H1 (cell line): ENCODE results near the gene ANKRD11. TPM values are rescaled to one million over a fixed set of nuclear protein-coding genes. Genes with fewer than 3 reads are reported as not detected.

Experiments used
- CTCF ChIA-PET: fragments of 300-600 bp; sonication (Branson Sonifier 250); formaldehyde crosslinking; loops from one replicate; lab custom pipeline; 2021; ENCODE audit not compliant: partially characterized antibody; lab: Charles Lee
- POLR2A ChIA-PET: fragments of 300-600 bp; sonication (Branson Sonifier 250); formaldehyde crosslinking; loops from one replicate; lab custom pipeline; 2021; ENCODE audit warnings: inconsistent platforms; ENCODE audit not compliant: partially characterized antibody; lab: Charles Lee
- DNase-seq, 2 experiments: peaks; one replicate each; pipeline versions ENCODE4 v3.0.0 to v3.0.0-alpha.2; 2010 to 2022; ENCODE audit warnings: low spot score in 2 of 2, low read depth in 1 of 2, mixed read lengths in 1 of 2
- FAIRE-seq: peaks from 2 replicates; lab custom pipeline; 2011; peaks lifted over from hg19 to GRCh38; lab: Jason Lieb, UNC
- H2AFZ ChIP-seq: 2 replicates; pipeline ENCODE4 v1.8.1; 2012; ENCODE audit warnings: low read length, inconsistent platforms
- H2AK5ac ChIP-seq: 2 replicates; pipeline ENCODE4 v1.6.1; 2013; ENCODE audit warnings: low read depth, low read length
- H2BK120ac ChIP-seq: replicated peaks from 2 replicates; pipeline ENCODE3; 2013; ENCODE audit warnings: low read depth, low read length, inconsistent platforms
- H2BK12ac ChIP-seq: 2 replicates; pipeline ENCODE4 v1.6.1; 2013; ENCODE audit warnings: low read depth, low read length
- H2BK15ac ChIP-seq: 2 replicates; pipeline ENCODE4 v1.6.1; 2013; ENCODE audit warnings: low read length
- H2BK20ac ChIP-seq: 2 replicates; pipeline ENCODE4 v1.6.1; 2013; ENCODE audit warnings: low read length
- H2BK5ac ChIP-seq: 2 replicates; pipeline ENCODE4 v1.6.1; 2013; ENCODE audit warnings: low read depth, low read length
- H3K14ac ChIP-seq: 2 replicates; pipeline ENCODE4 v1.6.1; 2013; ENCODE audit warnings: inconsistent platforms; ENCODE audit not compliant: insufficient read length
- H3K18ac ChIP-seq: 2 replicates; pipeline ENCODE4 v1.6.1; 2013; ENCODE audit warnings: low read length; ENCODE audit errors: extremely low read depth
- H3K23ac ChIP-seq: 2 replicates; pipeline ENCODE4 v1.6.1; 2013; ENCODE audit warnings: inconsistent platforms; ENCODE audit not compliant: insufficient read length
- H3K23me2 ChIP-seq: 2 replicates; pipeline ENCODE4 v1.6.1; 2013; ENCODE audit warnings: low read depth, low read length
- H3K27ac ChIP-seq: 2 replicates; pipeline ENCODE4 v1.6.1; 2011; ENCODE audit warnings: low read depth, low read length, inconsistent platforms
- H3K27me3 ChIP-seq, 4 experiments: replicated peaks in 1 of 4; 1 replicate in 1 of 4; 2 replicates in 3 of 4; pipeline versions ENCODE4 v1.6.1 to v1.8.1; 2011 to 2013; ENCODE audit warnings: low read length in 3 of 4, mild to moderate bottlenecking in 3 of 4, inconsistent platforms in 2 of 4, mixed read lengths in 2 of 4, moderate library complexity in 1 of 4; ENCODE audit not compliant: control insufficient read depth in 3 of 4, insufficient read depth in 3 of 4; ENCODE audit errors: extremely low read depth in 1 of 4
- H3K36me3 ChIP-seq, 4 experiments: 2 replicates each; pipeline versions ENCODE4 v1.6.1 to v1.8.1; 2011 to 2013; ENCODE audit warnings: mild to moderate bottlenecking in 4 of 4, low read length in 3 of 4, moderate library complexity in 2 of 4, control low read depth in 1 of 4, inconsistent platforms in 1 of 4; ENCODE audit not compliant: insufficient read depth in 4 of 4, control insufficient read depth in 2 of 4
- H3K4ac ChIP-seq: replicated peaks from 2 replicates; pipeline ENCODE3; 2013; ENCODE audit warnings: low read length, low read depth, mixed read lengths, inconsistent platforms; ENCODE audit not compliant: insufficient read length
- H3K4me1 ChIP-seq, 4 experiments: replicated peaks in 1 of 4; 1 replicate in 1 of 4; 2 replicates in 3 of 4; pipeline versions ENCODE4 v1.6.1 to v1.8.1; 2011 to 2013; ENCODE audit warnings: low read length in 3 of 4, inconsistent platforms in 2 of 4, mixed read lengths in 1 of 4; ENCODE audit not compliant: insufficient read depth in 4 of 4, control insufficient read depth in 3 of 4
- H3K4me2 ChIP-seq, 2 experiments: 2 replicates each; pipeline versions ENCODE4 v1.6.1 to v1.8.1; 2011 to 2013; ENCODE audit warnings: low read depth in 2 of 2, low read length in 2 of 2, control low read depth in 1 of 2, inconsistent platforms in 1 of 2, mild to moderate bottlenecking in 1 of 2; ENCODE audit not compliant: insufficient read depth in 1 of 2
- H3K4me3 ChIP-seq, 4 experiments: fragments of 200-600, 300-600 bp in 1 of 4; sonication (generic), shearing (Covaris generic), sonication (Bioruptor Twin) in 1 of 4; 2 replicates each; pipeline versions ENCODE4 v1.5.1 to v1.8.1; 2011 to 2016; ENCODE audit warnings: low read length in 4 of 4, low read depth in 3 of 4, control low read depth in 2 of 4, inconsistent platforms in 2 of 4, mild to moderate bottlenecking in 2 of 4, mixed read lengths in 1 of 4, moderate library complexity in 1 of 4; ENCODE audit not compliant: insufficient read depth in 2 of 4; ENCODE audit errors: extremely low read depth in 1 of 4
- H3K56ac ChIP-seq: replicated peaks from 2 replicates; pipeline ENCODE3; 2013; ENCODE audit warnings: low read depth, mild to moderate bottlenecking, mixed read lengths, low read length, inconsistent platforms; ENCODE audit not compliant: insufficient read length
- H3K79me1 ChIP-seq: 2 replicates; pipeline ENCODE4 v1.6.1; 2013; ENCODE audit warnings: low read depth, low read length, control low read depth
- H3K79me2 ChIP-seq, 2 experiments: 2 replicates each; pipeline versions ENCODE4 v1.6.1 to v1.8.1; 2012 to 2013; ENCODE audit warnings: low read length in 2 of 2, mild to moderate bottlenecking in 2 of 2, inconsistent platforms in 1 of 2; ENCODE audit not compliant: insufficient read depth in 2 of 2, control insufficient read depth in 1 of 2
- H3K9ac ChIP-seq, 4 experiments: replicated peaks in 1 of 4; 1 replicate in 1 of 4; 2 replicates in 3 of 4; pipeline versions ENCODE4 v1.6.1 to v1.8.1; 2011 to 2013; ENCODE audit warnings: low read depth in 3 of 4, low read length in 3 of 4, control low read depth in 2 of 4, mild to moderate bottlenecking in 2 of 4, moderate library complexity in 2 of 4, inconsistent platforms in 1 of 4; ENCODE audit errors: extremely low read depth in 1 of 4
- H3K9me3 ChIP-seq, 2 experiments: 2 replicates each; pipeline versions ENCODE4 v1.6.1 to v1.8.1; 2012 to 2013; ENCODE audit warnings: mild to moderate bottlenecking in 2 of 2, moderate library complexity in 2 of 2, control low read depth in 1 of 2, inconsistent platforms in 1 of 2, low read depth in 1 of 2, low read length in 1 of 2, mixed read lengths in 1 of 2; ENCODE audit not compliant: insufficient read depth in 2 of 2
- H4K20me1 ChIP-seq, 2 experiments: replicated peaks in 1 of 2; 2 replicates each; pipeline versions ENCODE3 to v1.8.1; 2011 to 2013; ENCODE audit warnings: inconsistent platforms in 2 of 2, low read length in 2 of 2, mild to moderate bottlenecking in 1 of 2; ENCODE audit not compliant: insufficient read depth in 2 of 2, control insufficient read depth in 1 of 2
- H4K5ac ChIP-seq: 2 replicates; pipeline ENCODE4 v1.6.1; 2013; ENCODE audit warnings: low read length, low read depth, mixed read lengths, inconsistent platforms; ENCODE audit not compliant: insufficient read length
- H4K8ac ChIP-seq: 2 replicates; pipeline ENCODE4 v1.8.0; 2013; ENCODE audit warnings: mild to moderate bottlenecking, moderate library complexity, low read length, inconsistent platforms; ENCODE audit not compliant: insufficient read depth; ENCODE audit errors: extremely low read depth
- H4K91ac ChIP-seq: replicated peaks from 2 replicates; pipeline ENCODE3; 2013; ENCODE audit warnings: low read length, mixed read lengths, inconsistent platforms; ENCODE audit not compliant: insufficient read length
- POLR2AphosphoS5 ChIP-seq: IDR thresholded peaks from 2 replicates; pipeline ENCODE4 v1.6.1; 2011; ENCODE audit warnings: low read depth, low read length
- SP2 ChIP-seq: IDR thresholded peaks from 2 replicates; pipeline ENCODE4 v1.6.1; 2012; ENCODE audit warnings: mild to moderate bottlenecking, low read length, inconsistent platforms
- SUZ12 ChIP-seq: fragments of 200-600 bp; sonication (generic); IDR thresholded peaks from 2 replicates; pipeline ENCODE4 v1.6.1; 2012; ENCODE audit warnings: mild to moderate bottlenecking, inconsistent platforms, low read length, moderate library complexity, mixed read lengths
- WGBS, 2 experiments: shearing (Covaris generic) in 1 of 2; methylation state at CpG; one replicate each; pipeline versions ENCODE4 v1.1.6 to v1.1.7; 2013 to 2015; ENCODE audit warnings: low lambda C conversion rate in 2 of 2, mixed read lengths in 2 of 2, inconsistent platforms in 1 of 2, low coverage in 1 of 2, missing lambda C conversion rate in 1 of 2; ENCODE audit not compliant: insufficient replicate concordance in 2 of 2, insufficient coverage in 1 of 2, insufficient read length in 1 of 2; ENCODE audit errors: extremely low coverage in 1 of 2, missing lambda C conversion rate in 1 of 2; 5-methylcytosine and 5-hydroxymethylcytosine counted together
- polyA plus RNA-seq, 7 experiments: library from polyadenylated mRNA; depleted of rRNA in 3 of 7; stranded (reverse) in 5 of 7; unstranded in 2 of 7; fragments of >200 nt in 5 of 7; fragments of 200-250 nt in 2 of 7; gene quantifications; 1 replicate in 5 of 7; 2 replicates in 1 of 7; 4 replicates in 1 of 7; pipeline versions ENCODE4 v1.2.1 to v1.2.3, GENCODE V29; 2011 to 2013; ENCODE audit warnings: missing spikeins in 2 of 7, mixed read lengths in 2 of 7
- total RNA-seq: library from RNA; stranded (reverse); fragmentation: NEBNext Ultra II Directional; extraction: Animal tissue kit (Norgen Biotek cat#: 25700); gene quantifications from 2 replicates; pipeline ENCODE4 v1.2.1, GENCODE V29; 2021

ANKRD11 gene
- total and polyA plus RNA-seq, 2 of the 8 experiments (the other 6 are each of a cell fraction or from before 2014, with no cell fraction given), result 46.5 to 142 TPM

DNA sequence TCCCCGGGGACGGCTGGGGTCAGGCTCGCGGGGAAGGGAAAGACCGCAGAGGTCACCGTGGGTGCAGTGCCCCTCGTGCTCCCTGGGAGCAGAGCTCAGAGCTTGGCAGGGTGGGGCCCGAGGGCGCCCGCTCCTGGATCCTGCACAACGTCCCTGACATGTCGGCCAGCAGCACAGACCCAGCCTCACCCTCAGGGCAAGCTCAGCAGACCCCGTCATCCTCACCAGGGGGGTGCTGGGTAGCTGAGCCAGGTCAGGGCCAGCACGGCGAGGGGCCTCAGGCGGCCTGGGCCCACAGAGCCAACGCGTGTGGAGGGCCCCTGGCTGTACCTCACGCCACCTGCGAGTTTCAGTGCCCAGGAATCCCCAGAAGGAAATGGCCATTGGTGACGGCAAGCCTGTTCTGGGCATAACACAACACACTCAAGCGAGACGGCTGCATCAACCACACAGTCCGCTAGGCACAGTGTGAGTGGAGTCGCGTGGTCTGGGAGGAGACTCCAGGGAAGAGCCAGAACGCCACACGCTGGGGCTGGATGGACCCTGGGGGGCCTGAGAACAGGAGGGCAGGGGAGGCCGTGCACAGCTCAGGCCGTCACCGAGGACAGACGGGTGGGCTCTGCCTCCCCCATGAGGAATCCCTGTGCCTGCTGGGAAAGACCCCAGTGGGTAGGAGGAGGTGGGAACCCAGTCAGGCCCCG is 212.6 kb downstream of the ANKRD11 start:
- H3K27ac ChIP-seq, result 0 out of 2 replicates have a peak overlapping the region, but pooled peaks have one; percentile 5
- WGBS, 2 experiments, result 95% methylated on average over 24 of the region's 33 CpGs; no CpG with 5 or more reads in 1 of the 2 experiments
- H3K27me3 ChIP-seq, result no peaks in the 10 kb centered on the region
- no peak overlapping the region for H2BK120ac ChIP-seq
- no peak overlapping the region for H2BK20ac ChIP-seq
- H3K23me2 ChIP-seq, result no peaks in the 10 kb centered on the region
- H3K9ac ChIP-seq, result no peak overlapping the region
- peak overlapping the region; percentile 51 for H4K8ac ChIP-seq
- no peak overlapping the region for H4K5ac ChIP-seq
- no peak overlapping the region for H3K4me3 ChIP-seq
- no peak overlapping the region for H3K18ac ChIP-seq
- no peak for DNase-seq
- H2BK12ac ChIP-seq, result no peak overlapping the region
- CTCF ChIA-PET, result interaction anchor here (0.6 to 4.3 kb wide), 4 partner anchors 8 to 32 kb away, joined by 3 to 28 read pairs (median 5); no protein-coding TSS in a partner anchor
- H3K56ac ChIP-seq, result no peak overlapping the region
- H3K4ac ChIP-seq, result no peak overlapping the region
- H3K4me2 ChIP-seq, result no peak overlapping the region
- H2BK5ac ChIP-seq, result peak overlapping the region; percentile 63; the same call in 1 of the 2 replicates
- H3K36me3 ChIP-seq, result peaks cover 5 to 67% (median 38%) of the 10 kb centered on the region in 4 experiments
- peaks cover 11% of the 10 kb centered on the region in 2 experiments for H4K20me1 ChIP-seq
- 0 out of 2 replicates have a peak overlapping the region, but pooled peaks have one; percentile 28 for H2AK5ac ChIP-seq
- no peaks in the 10 kb centered on the region for H3K4me1 ChIP-seq
- no peak overlapping the region for H2BK15ac ChIP-seq
- H2AFZ ChIP-seq, result no peak overlapping the region
- H3K14ac ChIP-seq, result no peak overlapping the region
- H3K79me1 ChIP-seq, result peaks cover 12% of the 10 kb centered on the region
- POLR2A ChIA-PET, result interaction anchor here (0.7 to 3.0 kb wide), 5 partner anchors 9 to 286 kb away, joined by 3 to 8 read pairs (median 4); no protein-coding TSS in a partner anchor
- H3K9me3 ChIP-seq, result no peaks in the 10 kb centered on the region
- H3K79me2 ChIP-seq, result peaks cover 0 to 3% of the 10 kb centered on the region in 2 experiments; a peak in 1 of 4 replicates
- FAIRE-seq, result no peak
- H3K23ac ChIP-seq, result no peak overlapping the region
- H4K91ac ChIP-seq, result no peak overlapping the region
- TF ChIP-seq SUZ12 (no peak), POLR2AphosphoS5 (0 out of 2 replicates have a peak, but pooled peaks have one; percentile 52), SP2 (no peak)
- TF ChIP-seq, all 59 proteins: peak for 1
